ENCODE measurements around the gene NWD2.

Gene NWD2

DNA sequence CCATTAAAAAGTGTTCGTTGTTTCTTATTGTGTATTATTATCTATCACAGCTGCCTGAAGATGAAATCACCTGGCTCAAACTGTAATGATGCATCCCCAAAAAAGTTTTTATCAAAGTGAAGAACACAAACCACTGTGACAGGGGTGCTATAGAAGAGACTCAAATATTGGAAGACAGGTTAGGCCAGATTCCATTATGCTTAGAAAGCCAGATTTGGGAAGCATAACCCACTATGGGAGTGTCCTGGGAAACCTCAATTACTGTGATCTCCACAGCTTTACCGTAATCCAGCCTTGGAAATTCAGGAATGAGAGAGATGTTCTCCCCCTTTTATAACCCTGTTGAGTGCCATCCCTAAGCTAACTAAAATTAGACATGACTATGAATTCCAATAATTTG is 114.2 kb downstream of the NWD2 start:
- Mint-ChIP-seq H3K4me1 (ENCODE audit: low read depth) (no peaks in the 10 kb centered on the region), H3K27me3 (peaks cover 11% of the 10 kb centered on the region), H3K36me3 (no peaks in the 10 kb centered on the region), H3K9me3 (ENCODE audit: low read depth) (no peaks in the 10 kb centered on the region), H3K4me3 (no peak overlapping the region), H3K27ac (no peak overlapping the region)

GRCh38 chr4:37359261-37359660 is 114.7 kb downstream of the NWD2 start:
- Mint-ChIP-seq H3K9me3 (ENCODE audit: low read depth) (no peaks in the 10 kb centered on the region), H3K4me3 (no peak overlapping the region), H3K36me3 (no peaks in the 10 kb centered on the region), H3K27ac (no peak overlapping the region), H3K4me1 (ENCODE audit: low read depth) (no peaks in the 10 kb centered on the region), H3K27me3 (peaks cover 11% of the 10 kb centered on the region)

DNA sequence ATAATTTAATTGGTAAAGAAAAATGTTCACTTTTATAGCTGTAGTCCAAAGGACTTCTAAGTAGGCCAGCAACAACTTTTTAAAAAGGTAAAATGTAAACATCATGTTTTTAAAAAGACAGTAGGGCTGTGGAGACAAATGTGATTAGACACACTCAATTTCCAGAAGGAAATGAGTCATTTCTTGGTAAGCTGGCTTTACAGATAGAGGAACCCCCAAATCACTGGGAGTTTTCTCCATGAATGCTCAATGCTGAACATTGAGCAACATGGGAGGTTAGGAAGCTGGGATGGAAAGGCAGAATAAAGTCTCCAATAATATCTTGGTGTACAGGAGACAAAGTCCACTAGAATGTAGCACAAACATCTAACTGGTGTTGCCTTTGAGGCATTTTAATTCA is 121.3 kb downstream of the NWD2 start:
- no peak overlapping the region for H3K27ac Mint-ChIP-seq
- H3K9me3 Mint-ChIP-seq (ENCODE audit: low read depth): no peaks in the 10 kb centered on the region
- no peaks in the 10 kb centered on the region for H3K36me3 Mint-ChIP-seq
- no peaks in the 10 kb centered on the region for H3K4me1 Mint-ChIP-seq (ENCODE audit: low read depth)
- no peak overlapping the region for H3K4me3 Mint-ChIP-seq
- peaks cover 5% of the 10 kb centered on the region for H3K27me3 Mint-ChIP-seq

GRCh38 chr4:37367901-37368300 is 123.4 kb downstream of the NWD2 start:
- H3K36me3 Mint-ChIP-seq: no peaks in the 10 kb centered on the region
- H3K27me3 Mint-ChIP-seq: peaks cover 7% of the 10 kb centered on the region
- no peak overlapping the region for H3K4me3 Mint-ChIP-seq
- H3K27ac Mint-ChIP-seq: no peak overlapping the region
- H3K4me1 Mint-ChIP-seq (ENCODE audit: low read depth): no peaks in the 10 kb centered on the region
- H3K9me3 Mint-ChIP-seq (ENCODE audit: low read depth): no peaks in the 10 kb centered on the region

GRCh38 chr4:37370052-37370451 is 125.5 kb downstream of the NWD2 start:
- no peaks in the 10 kb centered on the region for H3K9me3 Mint-ChIP-seq (ENCODE audit: low read depth)
- H3K27me3 Mint-ChIP-seq: peaks cover 11% of the 10 kb centered on the region
- no peak overlapping the region for H3K4me3 Mint-ChIP-seq
- no peaks in the 10 kb centered on the region for H3K36me3 Mint-ChIP-seq
- H3K4me1 Mint-ChIP-seq (ENCODE audit: low read depth): no peaks in the 10 kb centered on the region
- no peak overlapping the region for H3K27ac Mint-ChIP-seq

DNA sequence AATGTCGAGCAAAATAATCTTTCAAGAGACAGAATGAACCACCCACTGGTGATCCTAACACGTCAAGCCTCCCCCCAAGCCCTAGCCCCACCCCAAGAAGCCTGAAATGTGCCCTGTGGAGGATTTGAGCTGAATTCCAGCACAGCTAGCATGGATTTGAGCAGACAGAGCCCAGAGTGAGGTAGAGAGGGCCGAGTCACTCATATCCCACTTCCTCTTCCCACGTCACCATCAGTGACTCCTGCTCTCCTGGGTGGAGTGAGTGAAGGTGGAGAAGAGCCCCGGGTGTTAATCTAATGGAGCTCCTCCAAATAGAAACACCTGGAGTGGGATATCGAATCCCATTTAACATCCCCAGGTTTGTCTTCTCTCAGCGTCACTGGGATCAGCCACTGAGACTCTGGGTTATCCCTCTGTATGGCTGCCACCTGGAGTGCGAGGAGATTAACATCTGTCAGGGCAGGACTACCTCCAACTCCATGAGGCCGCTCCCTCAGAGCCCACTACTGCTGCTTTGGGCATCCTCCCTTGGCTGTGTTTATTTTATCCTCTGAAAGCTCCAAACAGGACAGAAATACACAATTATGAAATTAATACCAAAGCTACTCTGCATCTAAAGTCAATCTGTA is 136.6 kb downstream of the NWD2 start:
- H3K9me3 Mint-ChIP-seq (ENCODE audit: low read depth): no peaks in the 10 kb centered on the region
- no peaks in the 10 kb centered on the region for H3K4me1 Mint-ChIP-seq (ENCODE audit: low read depth)
- no peaks in the 10 kb centered on the region for H3K36me3 Mint-ChIP-seq
- H3K27me3 Mint-ChIP-seq: peaks cover 6% of the 10 kb centered on the region
- no peak overlapping the region for H3K27ac Mint-ChIP-seq
- H3K4me3 Mint-ChIP-seq: no peak overlapping the region

DNA sequence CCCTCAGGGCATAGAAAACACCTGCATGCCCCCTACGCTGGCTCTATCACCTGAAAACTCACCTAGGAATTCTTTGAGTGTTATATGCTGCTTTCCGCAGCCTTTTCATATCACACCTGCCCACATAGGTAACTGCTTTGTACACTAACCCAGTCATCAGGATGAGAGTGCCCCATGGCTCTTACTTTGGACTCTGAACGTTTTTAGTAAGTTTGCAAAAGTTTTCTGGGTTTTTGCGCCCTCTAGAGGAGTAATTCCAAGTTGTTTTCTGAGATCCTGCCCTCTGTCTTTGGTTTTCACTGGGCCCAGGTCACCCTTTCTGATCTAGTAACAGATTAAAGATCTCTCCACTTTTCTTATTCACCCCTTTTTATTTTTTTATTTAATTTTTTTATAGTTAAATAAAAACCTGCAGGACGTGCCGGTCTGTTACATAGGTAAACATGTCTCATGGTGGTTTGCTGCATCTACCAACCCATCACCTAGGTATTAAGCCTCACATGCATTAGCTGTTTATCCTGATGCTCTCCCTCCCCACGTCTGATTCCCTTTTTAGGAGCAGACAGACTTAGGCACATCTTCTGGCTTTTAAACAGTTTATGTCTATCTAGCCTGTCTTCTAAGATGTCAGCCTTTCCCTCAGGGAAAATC is 139.2 kb downstream of the NWD2 start:
- H3K4me1 Mint-ChIP-seq (ENCODE audit: low read depth): no peaks in the 10 kb centered on the region
- peaks cover 3% of the 10 kb centered on the region for H3K27me3 Mint-ChIP-seq
- no peak overlapping the region for H3K27ac Mint-ChIP-seq
- H3K9me3 Mint-ChIP-seq (ENCODE audit: low read depth): no peaks in the 10 kb centered on the region
- H3K36me3 Mint-ChIP-seq: no peaks in the 10 kb centered on the region
- no peak overlapping the region for H3K4me3 Mint-ChIP-seq

- Mint-ChIP-seq H3K27ac (no peak overlapping the region), H3K36me3 (no peaks in the 10 kb centered on the region), H3K4me1 (ENCODE audit: low read depth) (no peaks in the 10 kb centered on the region), H3K9me3 (ENCODE audit: low read depth) (no peaks in the 10 kb centered on the region), H3K27me3 (no peaks in the 10 kb centered on the region), H3K4me3 (no peak overlapping the region)
Measured at GRCh38 chr4:37385424-37385823, 140.9 kb downstream of the NWD2 start.

GRCh38 chr4:37388681-37389365 is 144.3 kb downstream of the NWD2 start:
- Mint-ChIP-seq H3K27ac (no peak overlapping the region), H3K4me3 (no peak overlapping the region), H3K4me1 (ENCODE audit: low read depth) (no peaks in the 10 kb centered on the region), H3K27me3 (peaks cover 2% of the 10 kb centered on the region), H3K36me3 (no peaks in the 10 kb centered on the region), H3K9me3 (ENCODE audit: low read depth) (no peaks in the 10 kb centered on the region)

- Mint-ChIP-seq H3K27ac (no peak overlapping the region), H3K9me3 (ENCODE audit: low read depth) (no peaks in the 10 kb centered on the region), H3K27me3 (peaks cover 2% of the 10 kb centered on the region), H3K4me3 (no peak overlapping the region), H3K4me1 (ENCODE audit: low read depth) (no peaks in the 10 kb centered on the region), H3K36me3 (no peaks in the 10 kb centered on the region)
Measured at GRCh38 chr4:37389366-37389765, 144.8 kb downstream of the NWD2 start.

- H3K9me3 Mint-ChIP-seq (ENCODE audit: low read depth): no peaks in the 10 kb centered on the region
- H3K4me1 Mint-ChIP-seq (ENCODE audit: low read depth): no peaks in the 10 kb centered on the region
- H3K4me3 Mint-ChIP-seq: no peak overlapping the region
- no peak overlapping the region for H3K27ac Mint-ChIP-seq
- H3K27me3 Mint-ChIP-seq: peaks cover 2% of the 10 kb centered on the region
- H3K36me3 Mint-ChIP-seq: no peaks in the 10 kb centered on the region
Measured at GRCh38 chr4:37389967-37390580, 145.5 kb downstream of the NWD2 start.

- Mint-ChIP-seq H3K4me1 (ENCODE audit: low read depth) (no peaks in the 10 kb centered on the region), H3K36me3 (no peaks in the 10 kb centered on the region), H3K9me3 (ENCODE audit: low read depth) (no peaks in the 10 kb centered on the region), H3K27ac (no peak overlapping the region), H3K27me3 (peaks cover 7% of the 10 kb centered on the region), H3K4me3 (no peak overlapping the region)
Measured at GRCh38 chr4:37392521-37393255, 148.1 kb downstream of the NWD2 start.

GRCh38 chr4:37393321-37393720 is 148.8 kb downstream of the NWD2 start:
- Mint-ChIP-seq H3K4me3 (no peak overlapping the region), H3K27me3 (peaks cover 8% of the 10 kb centered on the region), H3K4me1 (ENCODE audit: low read depth) (no peaks in the 10 kb centered on the region), H3K9me3 (ENCODE audit: low read depth) (no peaks in the 10 kb centered on the region), H3K27ac (no peak overlapping the region), H3K36me3 (no peaks in the 10 kb centered on the region)

- Mint-ChIP-seq H3K4me1 (ENCODE audit: low read depth) (no peaks in the 10 kb centered on the region), H3K27ac (no peak overlapping the region), H3K4me3 (no peak overlapping the region), H3K36me3 (no peaks in the 10 kb centered on the region), H3K27me3 (peaks cover 8% of the 10 kb centered on the region), H3K9me3 (ENCODE audit: low read depth) (no peaks in the 10 kb centered on the region)
Measured at GRCh38 chr4:37393889-37394288, 149.3 kb downstream of the NWD2 start.

- Mint-ChIP-seq H3K27me3 (peaks cover 9% of the 10 kb centered on the region), H3K27ac (no peak overlapping the region), H3K36me3 (no peaks in the 10 kb centered on the region), H3K4me1 (ENCODE audit: low read depth) (no peaks in the 10 kb centered on the region), H3K9me3 (ENCODE audit: low read depth) (peaks cover 3% of the 10 kb centered on the region), H3K4me3 (no peak overlapping the region)
Measured at GRCh38 chr4:37397505-37397904, 153.0 kb downstream of the NWD2 start.
